NCI-H2196 (cell line): ENCODE measurements around the gene SLCO6A1.

ENCODE experiments used
- DNase-seq: peaks from one replicate; lab custom pipeline; 2025; ENCODE audit not compliant: unreplicated experiment; lab: John Stamatoyannopoulos, UW

Gene SLCO6A1

DNA sequence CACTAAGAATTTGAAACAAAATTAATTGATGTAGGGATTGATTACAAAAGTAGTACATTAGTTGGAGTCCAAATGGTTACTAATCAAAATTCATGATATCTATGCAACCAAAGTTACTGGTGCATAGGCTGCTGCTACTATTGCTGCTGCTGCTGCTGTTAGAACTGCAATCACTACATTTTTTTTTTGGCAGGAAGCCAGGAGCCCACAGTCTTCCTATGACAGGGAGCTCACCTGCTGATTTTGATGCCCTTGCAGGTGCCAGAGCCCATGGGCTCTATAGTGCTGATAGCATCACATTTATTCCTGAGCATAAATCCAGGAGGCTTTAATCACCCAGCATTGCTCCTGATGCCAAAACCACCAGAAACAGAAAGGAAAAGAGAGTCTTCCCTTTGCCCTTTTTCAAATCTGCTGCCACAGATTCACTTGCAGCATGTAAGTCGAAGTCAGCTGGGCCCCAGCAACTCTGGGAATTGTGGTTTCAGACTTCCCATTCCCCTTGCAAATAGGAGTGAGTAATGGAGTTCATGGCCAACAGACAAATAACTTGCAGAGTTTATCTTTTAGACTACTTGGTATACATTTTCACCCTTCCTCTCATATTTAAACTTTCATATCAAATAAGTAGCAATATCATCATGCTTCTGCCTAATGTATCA is 17.6 kb downstream of the SLCO6A1 start:
- no peak for DNase-seq

DNA sequence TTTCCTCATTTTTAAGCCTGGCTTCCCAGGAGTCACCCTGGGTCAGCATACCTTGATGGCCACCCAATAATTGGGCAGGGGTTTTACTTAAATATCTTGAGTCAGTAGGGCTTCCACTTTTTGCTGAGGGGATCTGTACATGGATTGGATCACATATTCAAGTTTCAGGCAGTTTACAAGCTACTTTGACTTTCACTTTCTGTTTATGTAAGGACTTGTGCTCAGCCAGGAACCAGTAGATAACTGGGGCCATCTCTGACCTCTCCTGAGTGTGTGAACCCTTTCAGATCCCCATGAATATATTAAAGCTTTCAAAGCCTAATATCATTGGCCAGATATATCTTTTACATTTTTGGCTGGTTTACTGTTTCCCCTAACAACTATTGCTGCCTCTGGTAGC is 45.1 kb downstream of the SLCO6A1 start:
- DNase-seq, result no peak

DNA sequence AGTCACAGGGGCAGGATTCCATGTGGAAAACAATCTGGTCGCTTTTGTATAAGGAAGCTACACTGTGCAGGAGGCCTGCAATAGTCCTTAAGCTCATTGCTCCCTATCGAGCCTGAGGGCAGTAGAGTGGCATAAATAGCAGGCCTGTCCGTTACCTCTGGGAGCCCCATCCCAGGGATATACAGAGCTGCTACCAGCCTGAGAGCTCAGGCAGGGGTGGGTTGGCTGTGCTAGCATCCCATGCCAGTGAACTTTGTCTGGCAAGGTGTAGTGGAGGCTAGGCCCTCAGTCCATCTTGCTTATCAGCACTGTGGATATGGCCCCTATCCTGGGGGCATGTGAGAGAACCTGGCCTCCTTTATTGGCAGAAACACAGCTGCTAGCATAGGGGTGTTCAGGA is 47.7 kb downstream of the SLCO6A1 start:
- no peak for DNase-seq

- DNase-seq, result no peak
Measured at GRCh38 chr5:102450313-102450990, 48.3 kb downstream of the SLCO6A1 start.

DNA sequence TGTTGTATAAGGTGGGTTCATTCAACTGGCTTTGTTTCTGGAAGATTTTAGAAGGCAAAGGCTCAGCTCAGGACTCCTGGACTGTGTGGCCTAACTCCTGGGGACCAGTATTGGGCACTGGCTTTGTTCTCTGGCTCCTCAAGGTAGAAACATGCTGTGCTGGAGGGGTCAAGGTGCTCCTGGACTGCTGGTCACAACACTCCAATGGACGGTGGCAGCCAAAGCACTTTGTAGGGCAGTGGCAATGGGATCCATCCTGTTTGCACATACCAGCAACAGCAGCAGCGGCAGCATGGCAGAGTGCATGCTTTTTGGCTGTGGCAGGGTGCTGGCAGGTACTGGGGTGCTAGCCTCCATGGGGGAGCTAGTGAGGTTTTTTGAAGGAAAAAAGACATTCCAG is 65.3 kb downstream of the SLCO6A1 start:
- DNase-seq, result no peak

GRCh38 chr5:102421647-102422046 is 77.2 kb downstream of the SLCO6A1 start:
- DNase-seq, result peak; percentile 11

- no peak for DNase-seq
Measured at GRCh38 chr5:102418531-102418930, 80.3 kb downstream of the SLCO6A1 start.

- no peak for DNase-seq
Measured at GRCh38 chr5:102414448-102414847, 84.4 kb downstream of the SLCO6A1 start.

DNA sequence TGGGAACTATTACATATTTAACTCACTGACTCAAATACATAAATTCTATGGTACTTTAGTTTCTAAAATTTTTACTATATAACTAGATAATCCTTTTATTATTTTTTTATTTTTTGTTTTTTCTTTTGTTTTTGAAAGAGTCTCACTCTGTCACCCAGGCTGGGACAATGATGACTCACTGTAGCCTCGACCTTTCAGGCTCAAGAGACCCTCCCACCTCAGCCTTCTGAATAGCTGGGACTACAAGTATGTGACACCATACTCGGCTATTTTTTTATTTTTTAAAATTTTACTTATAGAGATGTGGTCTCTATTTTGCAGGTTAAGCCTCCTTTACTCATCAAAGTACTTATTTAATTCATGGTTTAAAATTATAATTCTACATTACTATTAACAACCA is 110.6 kb downstream of the SLCO6A1 start:
- DNase-seq, result no peak

- DNase-seq, result no peak
Measured at GRCh38 chr5:102385365-102385764, 113.4 kb downstream of the SLCO6A1 start.

- no peak for DNase-seq
Measured at GRCh38 chr5:102380174-102380573, 118.6 kb downstream of the SLCO6A1 start.

- no peak for DNase-seq
Measured at GRCh38 chr5:102375876-102376275, 122.9 kb downstream of the SLCO6A1 start.

GRCh38 chr5:102375272-102375671 is 123.5 kb downstream of the SLCO6A1 start:
- DNase-seq, result no peak

GRCh38 chr5:102368392-102368791 is 130.4 kb downstream of the SLCO6A1 start:
- DNase-seq, result no peak

DNA sequence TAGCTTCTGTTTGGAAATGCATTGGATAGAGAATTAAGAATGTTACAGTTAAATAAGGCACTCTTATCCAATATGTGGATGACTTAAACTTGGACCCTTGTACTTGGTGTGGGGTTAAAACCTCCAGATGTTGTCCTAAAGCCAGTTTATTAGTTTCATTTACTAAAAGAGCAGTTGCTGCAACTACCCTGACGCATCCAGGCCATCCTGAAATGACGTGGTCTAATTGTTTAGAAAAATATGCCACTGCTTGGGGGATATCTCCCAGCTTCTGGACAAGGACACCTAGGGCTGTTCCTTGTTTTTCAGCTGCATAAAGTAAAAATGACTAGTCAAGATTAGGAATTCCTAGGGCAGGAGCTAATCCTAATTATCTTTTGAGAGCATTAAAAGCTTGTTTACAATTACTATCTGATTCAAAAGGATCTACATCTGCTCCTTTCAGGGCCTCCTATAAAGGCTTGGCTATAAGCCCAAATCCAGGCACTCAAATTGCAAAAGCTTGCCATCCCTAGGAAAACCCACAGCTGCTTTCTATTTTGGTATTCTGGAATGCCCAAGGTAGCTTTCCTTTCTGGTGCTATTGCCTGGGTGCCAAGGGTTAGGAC is 157.0 kb downstream of the SLCO6A1 start:
- DNase-seq, result peak; percentile 41

GRCh38 chr5:102324714-102325113 is 174.1 kb downstream of the SLCO6A1 start:
- no peak for DNase-seq
